PC-3 (cell line): ENCODE data around the gene STRBP. TPM values are rescaled to one million over a fixed set of nuclear protein-coding genes. Genes with fewer than 3 reads are reported as not detected.
"Not testable (repeated sequence)": the region's sequence is repeated elsewhere in the genome, so short reads cannot be mapped to it uniquely, and the experiment has no call there.

Source experiments
- ATAC-seq: fragments of 200-7000 bp; cut with Tn5 transposase; 2 replicates; pipeline ENCODE4 v1.9.1; 2020; ENCODE audit warnings: mild to moderate bottlenecking, moderate library complexity
- BruUV-seq: library from RNA; stranded (reverse); fragments of 400-500 nt; replicated peaks from 2 replicates; lab custom pipeline; 2021; lab: Mats Ljungman, UMichigan
- CTCF ChIA-PET: fragments of 300-600 bp; sonication (Branson Sonifier 250); formaldehyde crosslinking; loops from one replicate; lab custom pipeline; 2022; ENCODE audit warnings: antibody characterized with exemption; lab: Charles Lee
- POLR2A ChIA-PET: fragments of 300-600 bp; sonication (Branson Sonifier 250); formaldehyde crosslinking; loops from one replicate; lab custom pipeline; 2022; ENCODE audit warnings: antibody characterized with exemption; ENCODE audit not compliant: unreplicated experiment; lab: Charles Lee
- DNase-seq: peaks from one replicate; pipeline ENCODE4 v3.0.0-alpha.2; 2015
- H2AFZ ChIP-seq: fragments of 300-600 bp; sonication (generic); 2 replicates; pipeline ENCODE4 v1.6.0; 2016; ENCODE audit warnings: antibody characterized with exemption, low read length
- H3F3A ChIP-seq: fragments of 300-600 bp; sonication (generic); one replicate; pipeline ENCODE4 v1.6.0; 2017; ENCODE audit warnings: antibody characterized with exemption, low read length, control low read depth, mild to moderate bottlenecking; ENCODE audit not compliant: unreplicated experiment
- H3K27ac ChIP-seq: fragments of 300-600 bp; sonication (generic); 2 replicates; pipeline ENCODE4 v1.5.1; 2016; ENCODE audit warnings: mild to moderate bottlenecking, low read length
- H3K27me3 ChIP-seq: fragments of 300-600 bp; sonication (generic); 2 replicates; pipeline ENCODE4 v1.6.1; 2016; ENCODE audit warnings: low read length, mixed read lengths
- H3K36me3 ChIP-seq: fragments of 300-600 bp; sonication (generic); 2 replicates; pipeline ENCODE4 v1.6.1; 2016; ENCODE audit warnings: low read depth, mixed run types, low read length, mixed read lengths
- H3K4me1 ChIP-seq: fragments of 300-600 bp; sonication (generic); 2 replicates; pipeline ENCODE4 v1.5.1; 2016; ENCODE audit warnings: low read length; ENCODE audit not compliant: insufficient read depth
- H3K4me2 ChIP-seq: fragments of 300-600 bp; sonication (generic); 2 replicates; pipeline ENCODE4 v1.6.0; 2016; ENCODE audit warnings: low read length
- H3K4me3 ChIP-seq: fragments of 300-600 bp; sonication (generic); 2 replicates; pipeline ENCODE4 v1.5.1; 2016; ENCODE audit warnings: mild to moderate bottlenecking, low read length, mixed read lengths
- H3K79me2 ChIP-seq: fragments of 300-600 bp; sonication (generic); 2 replicates; pipeline ENCODE4 v1.6.1; 2017; ENCODE audit warnings: low read length, mixed read lengths
- H3K9ac ChIP-seq: fragments of 300-600 bp; sonication (generic); 2 replicates; pipeline ENCODE4 v1.6.0; 2016; ENCODE audit warnings: mild to moderate bottlenecking, low read length
- H3K9me2 ChIP-seq: fragments of 300-600 bp; sonication (generic); replicated peaks from 2 replicates; pipeline ENCODE4 v1.6.1; 2016; ENCODE audit warnings: mixed run types, low read length, mixed read lengths
- H3K9me3 ChIP-seq: fragments of 300-600 bp; sonication (generic); 2 replicates; pipeline ENCODE4 v1.6.1; 2016; ENCODE audit warnings: low read length, mixed read lengths
- H4K20me1 ChIP-seq: fragments of 300-600 bp; sonication (generic); 2 replicates; pipeline ENCODE4 v1.6.1; 2016; ENCODE audit warnings: low read length, mixed read lengths
- CTCF ChIP-seq: fragments of 300-600 bp; sonication (generic); conservative IDR thresholded peaks from 2 replicates; pipeline ENCODE4 v1.5.1; 2017; ENCODE audit warnings: antibody characterized with exemption, low read depth, mild to moderate bottlenecking, low read length
- EZH2 ChIP-seq: fragments of 300-600 bp; sonication (generic); IDR thresholded peaks from one replicate; pipeline ENCODE4 v1.6.1; 2017; ENCODE audit warnings: antibody characterized with exemption, mild to moderate bottlenecking, low read length; ENCODE audit not compliant: unreplicated experiment
- EZH2phosphoT487 ChIP-seq: fragments of 300-600 bp; sonication (generic); IDR thresholded peaks from 2 replicates; pipeline ENCODE4 v1.6.1; 2018; ENCODE audit warnings: mild to moderate bottlenecking, antibody characterized with exemption, low read length, borderline replicate concordance
- intact Hi-C: fragments of 100-400 bp; cut with micrococcal nuclease; formaldehyde crosslinking; loops from 2 replicates; pipeline ENCODE4 v1.9.0; 2023
- total RNA-seq: library from RNA; depleted of rRNA; stranded (reverse); fragments of >200 nt; gene quantifications from 2 replicates; pipeline ENCODE4 v1.2.3, GENCODE V29; 2014

The STRBP gene
- total RNA-seq, 1 experiment from 2014 or later: 19.2 TPM

- H3K9ac ChIP-seq: no peak overlapping the region
- POLR2A ChIA-PET: no interaction called here
- CTCF ChIA-PET: no interaction called here
- no peaks in the 10 kb centered on the region for H4K20me1 ChIP-seq
- ATAC-seq: no peak
- H3F3A ChIP-seq: no peaks in the 10 kb centered on the region
- no peak overlapping the region for H3K27ac ChIP-seq
- TF ChIP-seq EZH2phosphoT487: no peak
- TF ChIP-seq CTCF: no peak
- no peaks in the 10 kb centered on the region for H3K9me3 ChIP-seq
- no peaks in the 10 kb centered on the region for H3K27me3 ChIP-seq
- no peaks in the 10 kb centered on the region for H3K36me3 ChIP-seq
- DNase-seq: no peak
- H3K79me2 ChIP-seq: no peaks in the 10 kb centered on the region
- no peak overlapping the region for H2AFZ ChIP-seq
- H3K4me1 ChIP-seq: no peaks in the 10 kb centered on the region
- H3K9me2 ChIP-seq: no peaks in the 10 kb centered on the region
- BruUV-seq: no TSS peak
- intact Hi-C loops: no loop called here
- no peak overlapping the region for H3K4me3 ChIP-seq
- H3K4me2 ChIP-seq: no peak overlapping the region
Observed at GRCh38 chr9:123305879-123306278, 37.5 kb upstream of the STRBP start.

- Histone ChIP-seq H3K9me2 (no peaks in the 10 kb centered on the region), H3K4me2 (no peak overlapping the region), H3K4me3 (no peak overlapping the region), H4K20me1 (no peaks in the 10 kb centered on the region), H3K36me3 (no peaks in the 10 kb centered on the region), H3K27ac (no peak overlapping the region), H3K4me1 (no peaks in the 10 kb centered on the region), H3K9ac (no peak overlapping the region), H3K27me3 (no peaks in the 10 kb centered on the region), H3K9me3 (no peaks in the 10 kb centered on the region), H3F3A (no peaks in the 10 kb centered on the region), H2AFZ (no peak overlapping the region), H3K79me2 (no peaks in the 10 kb centered on the region)
- CTCF ChIA-PET: no interaction called here
- ATAC-seq: no peak
- POLR2A ChIA-PET: no interaction called here
- no peak for TF ChIP-seq EZH2
- TF ChIP-seq EZH2phosphoT487: no peak
- TF ChIP-seq CTCF: no peak
- no TSS peak for BruUV-seq
- DNase-seq: no peak
- intact Hi-C loops: no loop called here
Observed at GRCh38 chr9:123304340-123304691, 35.9 kb upstream of the STRBP start.

- Histone ChIP-seq H3K4me2 (no peak overlapping the region), H3F3A (no peaks in the 10 kb centered on the region), H3K9me3 (no peaks in the 10 kb centered on the region), H4K20me1 (no peaks in the 10 kb centered on the region), H3K79me2 (no peaks in the 10 kb centered on the region), H3K36me3 (no peaks in the 10 kb centered on the region), H3K27ac (no peak overlapping the region), H3K9ac (no peak overlapping the region), H3K9me2 (no peaks in the 10 kb centered on the region), H3K27me3 (no peaks in the 10 kb centered on the region), H2AFZ (no peak overlapping the region), H3K4me3 (no peak overlapping the region), H3K4me1 (no peaks in the 10 kb centered on the region)
- no peak for ATAC-seq
- TF ChIP-seq EZH2 (no peak), EZH2phosphoT487 (no peak), CTCF (no peak)
- DNase-seq: no peak
- POLR2A ChIA-PET: no interaction called here
- no TSS peak for BruUV-seq
- intact Hi-C loops: no loop called here
- CTCF ChIA-PET: no interaction called here
Observed at GRCh38 chr9:123302348-123303214, 34.2 kb upstream of the STRBP start.

- H3K4me2 ChIP-seq, CTCF ChIA-PET, H3K36me3 ChIP-seq, H4K20me1 ChIP-seq, DNase-seq, H3F3A ChIP-seq, intact Hi-C loops, H3K4me1 ChIP-seq, H2AFZ ChIP-seq, POLR2A ChIA-PET, H3K9ac ChIP-seq, H3K27ac ChIP-seq, H3K9me3 ChIP-seq, BruUV-seq, H3K4me3 ChIP-seq, H3K79me2 ChIP-seq, ATAC-seq, H3K9me2 ChIP-seq, H3K27me3 ChIP-seq: not testable (repeated sequence)
Observed at GRCh38 chr9:123301936-123302335, 33.5 kb upstream of the STRBP start.
